ENCODE measurements around the gene COL24A1.

DNA sequence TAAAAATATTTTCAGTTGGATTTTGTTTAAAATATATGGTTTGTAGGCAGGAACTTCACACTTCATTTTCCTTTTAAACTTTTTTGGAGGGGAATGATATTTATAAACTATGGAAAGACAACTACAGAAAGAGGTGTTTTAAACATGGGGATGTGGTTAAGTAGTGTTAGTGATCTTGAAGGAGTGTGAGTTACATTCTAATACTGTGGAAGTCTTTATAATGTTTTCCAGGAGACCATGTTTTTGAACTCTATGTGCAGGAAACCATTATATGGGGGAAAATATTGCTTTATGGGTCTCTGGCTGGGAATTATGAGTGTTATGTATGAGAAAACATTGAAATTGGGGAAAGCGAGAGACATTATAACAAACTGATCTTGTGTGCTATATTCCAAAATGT is 35.8 kb upstream of the COL24A1 start:
- TF ChIP-seq, protein P1, sequence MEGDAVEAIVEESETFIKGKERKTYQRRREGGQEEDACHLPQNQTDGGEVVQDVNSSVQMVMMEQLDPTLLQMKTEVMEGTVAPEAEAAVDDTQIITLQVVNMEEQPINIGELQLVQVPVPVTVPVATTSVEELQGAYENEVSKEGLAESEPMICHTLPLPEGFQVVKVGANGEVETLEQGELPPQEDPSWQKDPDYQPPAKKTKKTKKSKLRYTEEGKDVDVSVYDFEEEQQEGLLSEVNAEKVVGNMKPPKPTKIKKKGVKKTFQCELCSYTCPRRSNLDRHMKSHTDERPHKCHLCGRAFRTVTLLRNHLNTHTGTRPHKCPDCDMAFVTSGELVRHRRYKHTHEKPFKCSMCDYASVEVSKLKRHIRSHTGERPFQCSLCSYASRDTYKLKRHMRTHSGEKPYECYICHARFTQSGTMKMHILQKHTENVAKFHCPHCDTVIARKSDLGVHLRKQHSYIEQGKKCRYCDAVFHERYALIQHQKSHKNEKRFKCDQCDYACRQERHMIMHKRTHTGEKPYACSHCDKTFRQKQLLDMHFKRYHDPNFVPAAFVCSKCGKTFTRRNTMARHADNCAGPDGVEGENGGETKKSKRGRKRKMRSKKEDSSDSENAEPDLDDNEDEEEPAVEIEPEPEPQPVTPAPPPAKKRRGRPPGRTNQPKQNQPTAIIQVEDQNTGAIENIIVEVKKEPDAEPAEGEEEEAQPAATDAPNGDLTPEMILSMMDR (IDR thresholded peaks at IDR 0.05; ENCODE audit: extremely low read depth in 1 of 2, insufficient read depth in 1 of 2, low read depth in 1 of 2, low read length in 2 of 2) = no peak
- no peak for TF ChIP-seq POLR2A (IDR thresholded peaks at IDR 0.05; ENCODE audit: low read depth, low read length)
- TF ChIP-seq POLR2AphosphoS5 (IDR thresholded peaks at IDR 0.05; ENCODE audit: insufficient read depth, low read depth, low read length) = no peak
- no peak for TF ChIP-seq EZH2 (IDR thresholded peaks at IDR 0.05; ENCODE audit: borderline replicate concordance, low read depth, low read length, severe bottlenecking)
- TF ChIP-seq GATA2 (IDR thresholded peaks at IDR 0.05; ENCODE audit: insufficient read depth, insufficient read length, low read depth, low read length) = no peak
- TF ChIP-seq, protein P2, sequence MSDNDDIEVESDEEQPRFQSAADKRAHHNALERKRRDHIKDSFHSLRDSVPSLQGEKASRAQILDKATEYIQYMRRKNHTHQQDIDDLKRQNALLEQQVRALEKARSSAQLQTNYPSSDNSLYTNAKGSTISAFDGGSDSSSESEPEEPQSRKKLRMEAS (IDR thresholded peaks at IDR 0.05; ENCODE audit: insufficient read depth, insufficient read length) = no peak
- no peak for TF ChIP-seq MYC (IDR thresholded peaks at IDR 0.05; ENCODE audit: low read depth, low read length)

Data from endothelial cell of umbilical vein (primary cell).